ENCODE results near the gene ODF4.

GRCh38 chr17:8326511-8327302, 12.9 kb upstream of the ODF4 start:
- TF ChIP-seq POLR2A (IDR thresholded peaks at IDR 0.05), result no peak
- no peak for TF ChIP-seq CTCF (IDR thresholded peaks at IDR 0.05)

Measured in adrenal gland (tissue), 5 donors.